HG03432 (cell line): Measurements from ENCODE around the gene CBLC.
A peak's percentile ranks its signal among the peaks of the same experiment; 100 is the strongest.
"Not testable (repeated sequence)": the region's sequence is repeated elsewhere in the genome, so short reads cannot be mapped to it uniquely, and the experiment has no call there.

Experiments
- ATAC-seq: cut with Tn5 transposase; IDR thresholded peaks from one replicate; pipeline ENCODE4 v1.9.1; 2021; ENCODE audit warnings: mild to moderate bottlenecking, moderate library complexity; ENCODE audit not compliant: unreplicated experiment

Gene CBLC

DNA sequence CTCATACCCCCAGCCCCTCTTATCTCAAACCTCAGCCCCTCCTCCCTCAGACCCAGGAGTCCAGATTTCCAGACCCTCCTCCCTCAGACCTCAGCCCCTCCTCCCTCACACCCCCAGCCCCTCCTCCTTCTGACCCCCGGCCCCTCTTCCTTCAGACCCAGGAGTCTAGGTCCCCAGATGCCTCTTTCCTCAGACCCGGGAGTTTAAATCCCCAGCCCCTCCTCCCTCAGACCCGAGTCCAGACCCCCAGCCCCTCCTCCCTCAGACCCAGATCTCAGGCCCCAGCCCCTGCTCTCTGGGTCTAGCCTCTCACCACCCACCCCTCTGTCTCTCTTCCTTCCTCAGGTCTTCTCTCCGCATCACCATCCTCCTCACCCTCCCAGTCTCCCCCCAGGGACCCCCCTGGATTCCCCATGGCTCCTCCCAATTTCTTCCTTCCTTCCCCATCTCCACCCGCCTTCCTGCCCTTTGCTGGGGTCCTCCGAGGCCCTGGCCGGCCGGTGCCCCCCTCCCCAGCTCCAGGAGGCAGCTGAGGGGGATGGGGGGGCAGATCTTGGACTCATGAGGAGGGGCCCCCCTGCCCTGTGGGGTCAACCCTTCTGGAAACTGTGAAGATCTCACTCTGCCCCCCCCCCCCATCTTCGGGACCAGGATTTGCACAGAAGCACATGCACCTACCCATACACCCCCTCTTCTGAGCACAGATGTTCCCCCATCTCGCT, 18.4 kb upstream of the CBLC start:
- no peak for ATAC-seq

DNA sequence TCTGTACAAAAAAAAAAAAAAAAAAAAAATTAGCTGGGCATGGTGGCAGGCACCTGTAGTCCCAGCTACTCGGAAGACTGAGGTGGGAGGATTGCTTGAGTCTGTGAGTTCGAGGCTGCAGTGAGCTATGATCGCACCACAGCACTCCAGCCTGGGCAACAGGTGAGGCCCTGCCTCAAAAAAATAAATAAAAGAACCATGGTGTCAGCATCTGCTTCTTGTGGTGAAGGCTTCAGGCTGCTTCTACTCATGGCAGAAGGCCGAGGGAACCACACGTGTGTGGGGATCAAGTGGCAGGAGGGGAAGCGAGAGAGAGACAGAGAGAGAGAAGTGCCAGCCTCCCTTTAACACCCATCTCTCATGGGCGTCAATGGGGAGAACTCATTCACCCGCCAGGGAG, 15.7 kb upstream of the CBLC start:
- ATAC-seq: no peak

DNA sequence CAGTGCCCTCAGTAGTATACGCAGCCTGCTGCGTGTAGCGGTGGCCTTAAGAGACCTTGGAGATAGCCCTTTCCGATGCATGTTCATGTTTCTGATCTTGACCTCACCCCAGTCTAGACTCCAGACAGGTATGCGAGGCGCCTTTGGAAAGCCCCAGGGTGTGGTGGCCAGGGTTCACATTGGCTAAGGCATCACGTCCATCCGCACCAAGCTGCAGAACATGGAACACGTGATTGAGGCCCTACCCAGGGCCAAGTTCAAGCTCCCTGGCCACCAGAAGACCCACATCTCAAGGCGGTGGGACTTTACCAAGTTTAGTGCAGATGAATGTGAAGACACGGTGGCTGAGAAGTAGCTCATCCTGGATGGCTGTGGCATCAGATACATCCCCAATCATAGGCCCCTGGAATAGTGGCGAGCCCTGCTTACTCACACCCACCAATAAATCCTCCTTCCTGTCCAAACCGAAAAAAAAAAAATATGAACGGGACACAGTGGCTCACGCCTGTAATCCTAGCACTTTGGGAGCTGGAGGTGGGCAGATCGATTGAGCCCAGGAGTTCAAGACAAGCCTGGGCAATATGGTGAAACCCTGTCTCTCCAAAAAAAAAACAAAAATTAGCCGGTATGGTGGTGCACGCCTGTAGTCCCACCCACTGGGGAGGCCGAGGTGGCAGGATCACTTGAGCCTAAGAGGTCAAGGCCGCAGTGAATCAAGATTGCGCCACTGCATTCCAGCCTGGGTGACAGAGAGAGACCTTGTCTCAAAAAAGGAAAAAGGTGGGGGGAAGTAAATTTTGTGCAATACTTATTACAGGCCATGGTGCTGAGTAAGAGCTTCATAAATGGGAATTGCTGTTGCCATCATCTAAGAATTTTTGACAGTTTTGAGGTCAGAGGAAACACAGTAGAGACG, 12.4 kb upstream of the CBLC start:
- no peak for ATAC-seq

DNA sequence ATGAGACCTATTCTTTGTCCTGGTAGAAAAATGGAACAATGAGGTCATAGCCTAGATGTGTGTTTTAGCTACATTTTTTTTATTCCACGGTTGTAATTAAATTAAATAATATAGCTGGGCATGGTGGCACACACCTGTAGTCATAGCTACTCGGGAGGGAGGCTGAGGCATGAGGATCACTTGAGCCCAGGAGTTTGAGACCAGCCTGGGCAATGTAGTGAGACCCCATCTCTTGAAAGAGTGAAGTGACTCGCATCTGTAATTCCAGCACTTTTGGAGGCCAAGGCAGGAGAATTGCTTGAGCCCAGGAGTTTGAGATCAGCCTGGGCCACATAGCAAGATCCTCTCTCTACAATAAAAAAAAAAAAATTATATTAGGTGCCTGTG, 11.7 kb upstream of the CBLC start:
- no peak for ATAC-seq

DNA sequence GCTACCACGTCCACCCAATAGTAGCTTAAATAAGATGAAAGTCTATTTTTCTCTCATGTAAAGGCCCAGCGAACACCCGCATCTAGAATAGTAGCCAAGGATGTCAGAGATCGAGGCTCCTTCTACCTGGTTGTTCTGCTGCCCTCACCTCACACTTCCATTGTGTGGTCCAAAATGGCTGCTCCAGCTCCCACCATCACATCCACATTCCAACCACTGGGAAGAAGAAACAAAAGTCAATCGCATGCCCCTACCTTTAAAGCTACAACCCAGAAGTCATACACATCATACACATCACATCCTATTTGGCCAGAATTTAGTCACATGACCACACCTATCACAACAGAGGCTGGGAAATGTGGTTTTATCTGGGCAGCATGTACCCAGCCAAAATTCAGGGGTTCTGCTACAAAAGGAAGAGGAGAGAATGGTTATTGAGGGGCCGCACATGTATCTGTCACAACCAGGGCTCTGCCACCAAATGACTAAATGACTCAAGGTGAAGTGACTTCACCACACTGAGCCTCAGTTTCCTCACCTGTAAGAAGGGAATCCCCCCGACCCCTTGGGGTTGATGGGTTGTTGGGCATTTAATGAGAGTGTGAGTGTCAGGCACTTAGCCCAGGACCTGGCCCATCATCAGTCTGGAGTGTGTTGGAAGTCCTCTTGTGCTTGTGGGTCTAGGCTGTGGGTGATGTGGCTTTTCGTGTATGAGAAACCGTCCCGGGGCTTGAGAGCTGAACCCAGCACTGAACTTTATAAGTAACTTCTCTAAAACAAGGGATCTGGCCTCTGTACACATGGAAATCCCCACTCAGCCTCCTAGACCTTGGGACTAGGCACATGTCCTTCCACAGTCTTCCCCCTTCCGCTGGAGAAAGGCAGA, 10.2 kb upstream of the CBLC start:
- ATAC-seq: no peak

DNA sequence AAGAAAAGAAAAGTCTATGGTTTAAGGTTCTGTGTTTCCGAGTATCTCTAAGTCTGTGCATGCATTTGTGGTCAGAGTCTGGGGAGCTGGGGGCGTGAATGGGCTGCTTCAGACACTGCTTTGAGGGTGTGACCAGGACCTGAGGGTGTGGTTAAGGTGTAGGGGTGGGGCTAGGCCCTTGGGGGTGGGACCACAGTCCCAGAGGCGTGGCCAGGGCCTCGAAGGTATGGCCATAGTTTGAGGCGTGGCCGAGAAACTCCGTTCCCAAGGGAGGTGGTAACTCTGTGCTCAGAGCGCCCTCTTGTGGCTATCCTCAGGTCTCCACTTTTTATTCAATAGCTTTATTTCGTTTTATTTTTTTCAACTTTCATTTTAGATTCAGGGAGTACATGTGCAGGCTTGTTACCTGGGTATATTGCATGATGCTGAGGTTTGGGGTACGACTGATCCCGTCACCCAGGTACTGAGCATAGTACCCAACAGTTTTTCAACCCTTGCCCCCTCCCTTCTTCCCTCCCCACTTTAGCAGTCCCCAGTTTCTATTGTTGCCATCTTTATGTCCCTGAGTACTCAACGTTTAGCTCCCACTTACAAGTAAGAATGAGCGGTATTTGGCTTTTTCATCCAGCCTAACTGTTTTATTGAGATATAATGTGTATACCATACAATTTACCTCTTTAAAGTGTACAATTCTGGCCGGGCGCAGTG, 7.0 kb upstream of the CBLC start:
- ATAC-seq: peak; percentile 91

DNA sequence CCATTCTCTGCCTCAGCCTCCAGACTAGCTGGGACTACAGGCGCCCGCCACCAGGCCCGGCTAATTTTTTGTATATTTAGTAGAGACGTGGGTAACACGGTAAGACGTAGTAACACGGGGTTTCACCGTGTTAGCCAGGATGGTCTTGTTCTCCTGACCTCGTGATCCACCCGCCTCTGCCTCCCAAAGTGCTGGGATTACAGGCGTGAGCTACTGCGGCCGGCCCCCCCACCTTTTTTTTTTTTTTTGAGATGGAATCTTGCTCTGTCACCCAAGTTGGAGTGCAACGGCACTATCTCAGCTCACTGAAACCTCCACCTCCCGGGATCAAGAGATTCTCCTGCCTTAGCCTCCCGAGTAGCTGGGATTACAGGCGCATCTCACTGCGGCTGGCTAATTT, 5.5 kb upstream of the CBLC start:
- not testable (repeated sequence) for ATAC-seq

DNA sequence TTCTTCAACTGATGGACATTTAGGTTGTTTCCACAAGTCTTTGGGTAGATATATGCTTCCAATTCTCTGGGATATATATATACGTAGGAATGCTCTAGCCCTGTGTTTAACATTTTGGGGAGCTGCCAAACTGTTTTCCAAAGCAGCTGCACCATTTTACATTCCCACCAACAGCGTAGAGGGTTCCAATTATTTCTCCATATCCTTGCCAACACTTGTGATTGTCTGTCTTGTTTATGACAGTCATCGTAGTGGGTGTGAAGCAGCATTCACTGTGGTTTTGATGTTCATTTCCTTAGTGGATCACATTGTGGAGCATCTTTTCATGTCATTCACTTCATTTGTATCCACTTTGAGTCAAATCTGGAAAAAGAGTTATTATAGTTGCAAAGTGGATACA, 4.7 kb upstream of the CBLC start:
- no peak for ATAC-seq

DNA sequence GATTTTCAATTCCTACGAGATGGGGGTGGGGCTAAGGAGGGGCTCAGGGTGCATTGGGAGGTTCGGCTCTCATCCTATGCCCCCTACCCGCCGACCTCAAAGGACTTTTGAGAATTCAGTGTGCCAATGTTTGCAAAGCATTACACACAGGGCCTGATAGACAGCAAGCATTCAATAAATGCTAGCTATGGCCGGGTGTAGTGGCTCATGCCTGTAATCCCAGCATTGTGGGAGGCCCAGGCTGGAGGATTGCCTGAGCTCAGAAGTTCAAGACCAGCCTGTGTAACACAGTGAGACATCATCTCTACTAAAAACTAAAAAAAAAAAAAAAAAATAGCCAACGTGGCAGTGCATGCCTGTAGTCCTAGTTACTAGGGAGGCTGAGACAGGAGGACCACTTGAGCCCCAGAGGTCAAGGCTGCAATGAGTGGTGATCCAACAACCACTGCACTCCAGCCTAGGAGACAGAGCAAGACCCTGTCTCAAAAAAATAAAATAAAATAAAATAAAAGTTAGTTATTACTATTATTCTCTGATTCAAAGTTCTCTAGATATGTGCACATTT, 1.9 kb upstream of the CBLC start:
- ATAC-seq: no peak

DNA sequence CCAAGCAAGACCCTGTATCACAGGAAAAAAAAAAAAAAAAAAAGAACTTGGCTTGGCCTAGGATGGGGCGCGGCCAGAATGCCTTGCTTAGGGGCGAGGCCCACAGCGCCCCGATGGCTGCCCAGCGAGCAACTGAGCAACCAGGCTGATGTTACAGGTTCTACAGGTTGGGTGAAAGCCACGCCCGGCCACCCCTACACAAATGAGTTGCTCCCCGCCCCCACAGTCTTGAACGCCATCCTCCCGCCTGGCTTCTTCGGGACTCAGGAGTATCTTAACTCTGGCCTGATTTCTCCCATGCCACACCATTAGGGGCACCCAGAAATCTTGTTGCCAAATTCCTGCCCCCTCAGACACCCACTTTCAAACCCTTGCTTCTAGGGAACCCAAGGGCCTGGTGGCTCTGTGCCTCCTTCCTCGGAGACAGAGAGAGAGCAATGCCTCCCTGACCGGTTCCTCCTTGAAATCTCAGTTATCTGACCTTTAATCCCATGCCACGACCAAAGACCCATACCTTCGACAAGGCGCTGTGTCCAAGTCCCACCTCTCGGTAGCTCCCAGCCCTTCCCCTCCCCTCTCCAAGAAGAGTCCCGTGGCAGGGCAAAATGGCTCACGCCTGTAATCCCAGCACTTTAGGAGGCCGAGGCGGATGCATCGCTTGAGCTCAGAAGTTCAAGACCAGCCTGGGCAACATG, 1.1 kb upstream of the CBLC start:
- ATAC-seq: no peak

DNA sequence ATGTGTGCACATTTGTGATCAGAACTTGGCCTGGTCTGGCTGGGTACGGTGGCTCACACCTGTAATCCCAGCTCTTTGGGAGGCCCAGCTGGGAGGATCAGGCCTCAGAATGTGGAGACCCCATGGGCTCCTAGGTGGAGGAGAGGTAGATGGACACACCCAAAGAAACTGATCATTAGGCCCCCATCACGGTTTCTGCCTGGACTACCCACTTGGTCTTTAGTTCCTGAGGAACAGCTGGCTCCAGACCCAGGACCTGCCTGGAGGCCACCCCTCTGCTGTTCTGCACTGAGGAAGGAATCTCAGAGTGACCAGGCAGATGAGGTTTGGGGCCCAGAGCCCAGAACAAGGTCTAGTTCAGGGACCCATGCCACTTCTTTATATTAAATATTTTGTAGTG, 1.5 kb downstream of the CBLC start:
- ATAC-seq: no peak

DNA sequence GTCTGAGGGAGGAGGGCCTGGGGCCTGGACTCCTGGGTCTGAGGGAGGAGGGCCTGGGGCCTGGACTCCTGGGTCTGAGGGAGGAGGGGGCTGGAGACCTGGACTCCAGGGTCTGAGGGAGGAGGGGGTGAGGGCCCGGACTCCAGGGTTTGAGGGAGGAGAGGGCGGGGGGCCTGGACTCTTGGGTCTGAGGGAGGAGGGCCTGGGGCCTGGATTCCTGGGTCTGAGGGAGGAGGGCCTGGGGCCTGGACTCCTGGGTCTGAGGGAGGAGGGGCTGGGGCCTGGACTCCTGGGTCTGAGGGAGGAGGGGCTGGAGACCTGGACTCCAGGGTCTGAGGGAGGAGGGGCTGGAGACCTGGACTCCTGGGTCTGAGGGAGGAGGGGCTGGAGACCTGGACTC, 4.0 kb downstream of the CBLC start:
- ATAC-seq: not testable (repeated sequence)

DNA sequence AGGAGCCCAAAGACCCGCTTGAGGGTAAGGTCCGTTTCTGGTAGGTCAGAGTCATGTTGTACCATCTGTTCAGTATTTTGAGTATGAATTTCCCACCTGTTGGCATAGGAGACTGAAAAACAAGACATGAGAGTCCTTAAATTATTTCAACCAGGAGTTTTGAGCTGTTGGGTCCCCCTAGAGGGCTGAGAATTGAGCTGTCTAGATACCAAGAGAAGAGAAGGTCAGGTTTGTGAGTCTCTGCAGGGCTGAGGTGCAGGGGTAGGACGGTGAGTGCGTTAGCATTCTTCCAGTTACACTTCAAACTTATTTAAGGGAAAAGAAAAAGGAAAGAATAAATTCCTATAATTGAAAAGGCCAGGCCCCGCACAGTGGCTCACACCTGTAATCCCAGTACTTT, 5.0 kb downstream of the CBLC start:
- no peak for ATAC-seq

DNA sequence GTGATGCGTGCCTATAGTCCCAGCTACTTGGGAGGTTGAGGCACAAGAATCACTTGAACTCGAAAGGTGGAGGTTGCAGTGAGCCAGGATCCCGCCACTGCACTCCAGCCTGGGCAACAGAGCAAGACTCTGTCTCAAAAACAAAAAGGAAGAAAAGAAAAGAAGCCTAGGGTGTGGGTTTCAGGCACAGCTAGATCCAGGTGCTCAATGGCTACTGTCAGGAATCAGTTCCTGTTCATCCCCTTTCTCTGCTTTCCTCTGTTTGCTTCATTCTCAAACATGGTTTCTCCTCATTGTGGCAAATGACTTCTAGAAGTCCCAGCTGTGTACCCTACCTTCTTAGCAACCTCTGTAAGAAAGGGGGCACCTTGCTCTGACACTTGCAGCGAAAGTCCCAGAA, 5.9 kb downstream of the CBLC start:
- ATAC-seq: no peak

DNA sequence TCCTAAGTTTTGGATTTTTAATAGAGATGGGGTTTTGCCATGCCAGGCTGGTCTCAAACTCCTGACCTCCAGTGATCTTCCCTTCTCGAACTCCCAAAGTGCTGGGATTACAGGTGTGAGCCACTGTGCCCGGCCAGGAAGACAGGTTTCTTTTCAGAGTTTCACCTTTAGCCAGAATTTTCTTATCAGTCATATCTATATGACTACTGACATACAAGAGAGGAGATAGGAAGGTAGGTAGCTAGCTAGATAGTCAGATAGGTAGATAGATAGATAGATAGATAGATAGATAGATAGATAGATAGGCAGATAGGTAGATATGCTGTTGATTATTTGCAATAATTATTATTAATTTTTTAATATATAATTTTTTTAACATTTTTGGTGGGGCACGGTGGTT, 7.6 kb downstream of the CBLC start:
- no peak for ATAC-seq

DNA sequence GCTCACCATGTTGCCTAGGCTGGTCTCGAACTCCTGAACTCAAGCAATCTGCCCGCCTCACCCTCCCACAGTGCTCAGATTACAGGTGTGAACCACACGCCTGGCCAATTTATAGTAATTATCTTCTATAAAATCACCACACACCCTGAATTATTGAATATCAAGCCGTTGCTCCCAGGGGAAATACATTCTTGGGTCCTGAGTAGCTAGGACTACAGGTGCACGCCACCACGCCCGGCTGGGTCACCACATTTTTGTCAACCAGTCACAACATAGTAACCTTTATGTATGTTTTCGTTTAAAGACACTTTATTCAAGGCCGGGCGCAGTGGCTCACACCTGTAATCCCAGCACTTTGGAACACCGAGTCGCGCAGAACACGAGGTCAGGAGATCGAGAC, 8.3 kb downstream of the CBLC start:
- no peak for ATAC-seq

DNA sequence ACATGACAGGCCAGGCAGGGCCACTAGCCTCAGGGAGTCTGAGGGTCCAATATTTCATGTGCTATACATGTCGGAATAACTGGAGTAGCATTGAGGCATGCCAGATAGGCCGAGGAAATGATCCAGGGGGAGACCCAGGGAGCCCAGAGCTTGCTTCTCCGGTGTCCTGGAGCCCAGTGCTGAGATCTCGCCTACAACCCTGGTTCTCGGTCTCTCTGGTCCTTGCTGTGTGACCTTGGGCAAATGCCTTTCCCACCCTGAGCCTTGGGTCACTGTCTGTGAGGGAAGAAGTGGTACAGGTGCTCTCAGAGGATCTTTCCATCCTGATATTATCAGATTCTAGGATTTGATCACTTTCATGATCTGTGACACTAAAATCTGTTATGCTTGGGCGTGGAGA, 11.3 kb downstream of the CBLC start:
- ATAC-seq: no peak

DNA sequence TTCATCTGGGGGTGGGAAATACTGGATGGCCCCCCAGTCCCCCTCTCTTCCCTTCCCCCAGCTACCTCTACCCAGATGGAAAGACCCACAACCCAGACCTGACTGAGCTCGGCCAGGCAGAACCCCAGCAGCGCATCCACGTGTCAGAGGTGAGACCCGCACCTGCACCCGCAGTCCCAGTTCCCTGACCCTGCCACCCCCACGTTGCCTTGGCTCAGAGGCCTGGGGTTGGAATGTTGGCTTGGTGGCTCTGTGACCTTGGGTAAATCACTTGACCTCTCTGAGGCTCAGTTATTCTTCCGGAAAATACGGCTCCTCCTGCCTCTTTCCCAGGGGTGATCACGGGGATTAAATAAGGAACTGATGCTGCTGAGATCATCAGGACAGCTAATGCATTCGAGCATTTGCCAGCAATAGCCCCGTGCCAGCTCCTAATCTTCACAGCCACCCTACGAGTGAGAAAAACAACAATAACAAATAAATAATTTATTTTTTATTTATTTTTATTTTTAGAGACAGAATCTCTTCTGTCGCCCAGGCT, 12.3 kb downstream of the CBLC start:
- ATAC-seq: no peak

DNA sequence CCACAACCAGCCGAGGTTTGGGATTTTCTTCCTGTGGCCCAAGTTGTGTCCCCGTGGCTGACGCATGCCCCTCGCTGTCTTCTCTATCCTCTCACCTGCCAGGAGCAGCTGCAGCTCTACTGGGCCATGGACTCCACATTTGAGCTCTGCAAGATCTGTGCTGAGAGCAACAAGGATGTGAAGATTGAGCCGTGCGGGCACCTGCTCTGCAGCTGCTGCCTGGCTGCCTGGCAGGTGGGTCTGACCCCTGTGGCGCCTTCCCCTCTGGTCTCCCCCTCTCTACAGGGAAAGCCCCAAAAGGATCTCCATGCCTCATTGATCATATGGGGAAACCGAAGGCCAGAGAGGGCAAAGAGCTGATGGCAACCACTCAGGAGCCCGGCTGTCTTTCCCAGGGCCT, 14.6 kb downstream of the CBLC start:
- ATAC-seq: no peak

DNA sequence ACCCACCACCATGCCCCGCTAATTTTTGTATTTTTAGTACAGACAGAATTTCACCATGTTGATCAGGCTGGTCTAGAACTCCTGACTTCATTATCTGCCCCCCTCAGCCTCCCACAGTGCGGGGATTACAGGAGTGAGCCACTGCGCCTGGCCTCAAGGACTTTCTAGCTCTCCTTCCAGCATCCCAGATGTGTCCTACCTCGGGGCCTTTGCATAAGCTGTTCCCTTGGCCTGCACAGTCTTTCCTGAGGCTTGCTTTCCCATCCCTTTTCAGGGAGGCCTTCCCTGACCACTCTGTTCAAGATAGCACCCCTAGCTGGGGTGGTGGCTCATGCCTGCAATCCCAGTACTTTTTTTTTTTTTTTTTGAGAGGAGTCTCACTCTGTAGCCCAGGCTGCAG, 16.9 kb downstream of the CBLC start:
- no peak for ATAC-seq
